GM12892 (cell line): ENCODE data around the gene RBMS3.
A peak's percentile ranks its signal among the peaks of the same experiment; 100 is the strongest.

Experiments
- DNase-seq: peaks from one replicate; pipeline ENCODE4 v3.0.0; 2011; ENCODE audit not compliant: insufficient read length
- FAIRE-seq: peaks from 2 replicates; lab custom pipeline; 2011; peaks lifted over from hg19 to GRCh38; lab: Jason Lieb, UNC
- POLR2A ChIP-seq: IDR thresholded peaks from 2 replicates; pipeline ENCODE4 v1.6.1; 2011; ENCODE audit warnings: low read depth, low read length, control low read depth
- POLR2AphosphoS5 ChIP-seq: IDR thresholded peaks from 2 replicates; pipeline ENCODE4 v1.6.1; 2011; ENCODE audit warnings: low read depth, low read length, control low read depth
- TAF1 ChIP-seq: IDR thresholded peaks from 2 replicates; pipeline ENCODE4 v1.6.1; 2011; ENCODE audit warnings: low read depth, mild to moderate bottlenecking, control low read depth, low read length, borderline replicate concordance

The RBMS3 gene

GRCh38 chr3:29279806-29280205, 1.1 kb upstream of the RBMS3 start:
- DNase-seq (no peak), FAIRE-seq (no peak)
- no peak for TF ChIP-seq TAF1
- TF ChIP-seq POLR2AphosphoS5, result no peak
- TF ChIP-seq POLR2A, result no peak

- DNase-seq, result no peak
- FAIRE-seq, result no peak
- TF ChIP-seq POLR2AphosphoS5, result no peak
- no peak for TF ChIP-seq POLR2A
- TF ChIP-seq TAF1, result no peak
Measured at GRCh38 chr3:29281094-29281343, 148 bp downstream of the RBMS3 start.

- peak; percentile 60 for FAIRE-seq
Measured at GRCh38 chr3:29281344-29282241, 722 bp downstream of the RBMS3 start.

GRCh38 chr3:29282427-29283230, 1.8 kb downstream of the RBMS3 start:
- FAIRE-seq (peak; percentile 72), DNase-seq (no peak)
- no peak for TF ChIP-seq POLR2A
- TF ChIP-seq POLR2AphosphoS5, result no peak
- TF ChIP-seq TAF1, result no peak

More at GRCh38 chr3:29281344-29282241, 722 bp downstream of the RBMS3 start:
- DNase-seq, result no peak
- no peak for TF ChIP-seq POLR2AphosphoS5
- TF ChIP-seq TAF1, result no peak
- TF ChIP-seq POLR2A, result no peak

- FAIRE-seq (peak; percentile 42), DNase-seq (no peak)
- no peak for TF ChIP-seq TAF1
- no peak for TF ChIP-seq POLR2A
- no peak for TF ChIP-seq POLR2AphosphoS5
Measured at GRCh38 chr3:29283231-29284119, 2.6 kb downstream of the RBMS3 start.

GRCh38 chr3:29284497-29284896, 3.6 kb downstream of the RBMS3 start:
- no peak for DNase-seq
- TF ChIP-seq POLR2A (no peak), TAF1 (no peak), POLR2AphosphoS5 (no peak)
- no peak for FAIRE-seq

- FAIRE-seq (peak; percentile 69), DNase-seq (no peak)
- TF ChIP-seq TAF1 (no peak), POLR2AphosphoS5 (no peak), POLR2A (no peak)
Measured at GRCh38 chr3:29285471-29286071, 4.7 kb downstream of the RBMS3 start.

- FAIRE-seq (peak; percentile 17), DNase-seq (no peak)
- TF ChIP-seq TAF1 (no peak), POLR2A (no peak), POLR2AphosphoS5 (no peak)
Measured at GRCh38 chr3:29286478-29287240, 5.8 kb downstream of the RBMS3 start.

GRCh38 chr3:29290596-29290995, 9.7 kb downstream of the RBMS3 start:
- FAIRE-seq, result no peak
- TF ChIP-seq TAF1, result no peak
- TF ChIP-seq POLR2AphosphoS5, result no peak
- TF ChIP-seq POLR2A, result no peak
- DNase-seq, result no peak

- DNase-seq (no peak), FAIRE-seq (no peak)
- no peak for TF ChIP-seq TAF1
- TF ChIP-seq POLR2A, result no peak
- no peak for TF ChIP-seq POLR2AphosphoS5
Measured at GRCh38 chr3:29291260-29291981, 10.6 kb downstream of the RBMS3 start.
